GM18861 (cell line): ENCODE measurements around the gene SOX18.
"Not testable (repeated sequence)": the region's sequence is repeated elsewhere in the genome, so short reads cannot be mapped to it uniquely, and the experiment has no call there.

ENCODE experiments used
- ATAC-seq: cut with Tn5 transposase; IDR thresholded peaks from one replicate; pipeline ENCODE4 v1.9.1; 2021; ENCODE audit not compliant: unreplicated experiment

SOX18 gene

DNA sequence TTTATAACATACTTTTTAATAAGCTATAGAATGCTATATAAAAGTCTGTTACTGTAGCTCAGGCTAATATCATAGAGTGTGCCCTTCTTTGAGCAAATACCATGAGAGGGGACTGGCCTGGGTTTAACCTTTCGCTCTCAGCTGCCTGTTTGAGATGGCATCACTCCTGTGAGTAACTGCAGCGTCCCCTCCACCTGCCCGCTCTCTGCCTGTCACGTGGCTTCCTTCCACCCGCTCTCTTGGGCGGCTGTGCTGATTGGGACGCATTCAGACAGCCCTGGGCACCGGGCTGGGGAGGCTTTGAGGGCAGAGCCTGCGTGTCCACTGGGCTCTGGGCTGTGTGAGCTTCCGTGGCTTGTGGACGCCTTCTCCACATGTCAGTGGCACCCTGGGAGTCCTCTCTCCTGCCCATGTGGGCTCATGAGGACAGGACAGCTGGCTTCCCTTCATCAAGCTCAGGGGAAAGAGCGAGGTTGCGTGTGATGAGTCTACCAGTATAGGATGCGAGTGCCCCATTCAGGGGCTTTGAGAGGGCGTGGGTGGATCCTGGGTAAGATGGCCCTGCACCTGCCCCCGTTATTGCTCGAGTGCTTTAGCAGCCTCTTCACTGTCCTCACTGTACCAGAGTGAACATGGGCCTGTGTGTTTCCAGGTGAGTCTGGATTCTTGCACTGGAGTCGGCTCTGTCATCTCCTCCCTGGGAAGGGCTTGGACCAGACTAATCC, 24.2 kb downstream of the SOX18 start:
- ATAC-seq: no peak

DNA sequence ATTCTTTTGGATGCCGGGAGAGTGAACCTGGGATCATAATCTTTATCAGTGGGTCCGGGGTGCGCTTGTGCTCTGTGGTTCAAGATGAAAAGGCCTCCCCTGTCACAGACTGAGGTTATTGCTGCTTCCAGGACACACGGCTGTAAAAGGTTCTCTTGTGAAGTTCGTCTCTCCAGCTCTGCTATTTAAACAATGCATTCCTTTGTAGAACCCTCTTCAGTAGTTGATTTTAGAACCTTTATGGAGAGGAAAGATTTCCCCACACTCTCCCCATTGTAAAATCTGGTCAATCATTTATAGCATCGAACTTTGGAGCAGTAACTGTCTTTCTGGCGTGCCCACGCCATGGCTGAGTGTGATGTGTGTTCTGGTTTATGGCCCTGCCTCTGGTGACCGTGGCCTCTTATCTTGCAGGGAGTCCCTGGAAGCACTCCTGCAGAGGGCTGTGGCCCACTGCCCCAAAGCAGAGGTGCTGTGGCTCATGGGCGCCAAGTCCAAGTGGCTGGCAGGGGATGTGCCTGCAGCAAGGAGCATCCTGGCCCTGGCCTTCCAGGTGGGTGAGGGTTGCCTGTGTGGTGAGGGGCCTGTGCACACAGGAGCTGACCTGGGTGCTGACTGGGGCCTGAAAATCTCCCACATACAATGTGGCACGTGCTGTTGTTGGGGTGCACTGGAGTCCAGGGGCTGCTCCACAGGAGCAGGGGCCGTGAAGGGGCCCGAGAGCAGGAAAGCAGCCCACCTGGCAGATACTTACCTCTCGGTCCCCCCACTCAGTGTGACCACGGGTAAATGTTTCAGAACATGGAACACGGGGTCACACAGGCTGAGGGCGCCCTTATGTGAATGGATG, 25.1 kb downstream of the SOX18 start:
- no peak for ATAC-seq

DNA sequence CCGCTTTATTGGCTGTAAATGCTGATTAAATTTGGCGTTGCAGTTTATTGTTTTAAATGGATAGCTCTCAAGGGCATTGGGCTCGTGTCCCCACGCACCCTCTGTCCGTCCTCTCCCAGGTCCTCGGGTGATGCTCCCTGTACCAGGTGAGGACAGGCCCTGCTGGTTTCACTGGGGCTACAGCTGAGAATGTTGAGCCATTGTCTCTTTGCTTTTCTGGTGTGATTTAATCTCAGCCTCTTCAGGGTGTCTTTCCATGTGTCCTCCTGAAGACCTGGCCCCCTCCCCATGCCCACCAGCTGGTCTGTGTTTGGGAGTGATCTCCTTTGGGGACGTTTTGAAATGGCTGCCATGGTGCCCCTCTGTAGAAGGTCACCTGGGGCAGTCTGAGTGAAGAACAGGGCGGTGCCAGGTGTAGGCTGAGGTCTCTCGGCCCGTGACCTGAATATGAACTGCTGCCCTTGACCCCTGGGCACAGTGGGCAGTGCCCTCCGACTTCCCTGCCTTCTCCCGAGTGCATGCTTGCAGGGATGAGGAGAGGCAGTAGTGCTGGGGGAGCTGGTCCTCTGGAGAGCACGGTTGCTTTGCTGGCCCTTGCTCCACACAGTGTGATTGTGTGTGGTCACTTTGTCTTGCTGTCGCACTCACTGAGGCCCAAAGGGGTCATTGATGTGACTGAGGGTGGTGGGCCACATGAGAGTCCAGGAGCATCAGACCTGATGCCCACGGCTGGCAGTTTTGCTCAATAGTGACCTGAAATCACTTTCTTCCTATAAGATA, 25.9 kb downstream of the SOX18 start:
- no peak for ATAC-seq

DNA sequence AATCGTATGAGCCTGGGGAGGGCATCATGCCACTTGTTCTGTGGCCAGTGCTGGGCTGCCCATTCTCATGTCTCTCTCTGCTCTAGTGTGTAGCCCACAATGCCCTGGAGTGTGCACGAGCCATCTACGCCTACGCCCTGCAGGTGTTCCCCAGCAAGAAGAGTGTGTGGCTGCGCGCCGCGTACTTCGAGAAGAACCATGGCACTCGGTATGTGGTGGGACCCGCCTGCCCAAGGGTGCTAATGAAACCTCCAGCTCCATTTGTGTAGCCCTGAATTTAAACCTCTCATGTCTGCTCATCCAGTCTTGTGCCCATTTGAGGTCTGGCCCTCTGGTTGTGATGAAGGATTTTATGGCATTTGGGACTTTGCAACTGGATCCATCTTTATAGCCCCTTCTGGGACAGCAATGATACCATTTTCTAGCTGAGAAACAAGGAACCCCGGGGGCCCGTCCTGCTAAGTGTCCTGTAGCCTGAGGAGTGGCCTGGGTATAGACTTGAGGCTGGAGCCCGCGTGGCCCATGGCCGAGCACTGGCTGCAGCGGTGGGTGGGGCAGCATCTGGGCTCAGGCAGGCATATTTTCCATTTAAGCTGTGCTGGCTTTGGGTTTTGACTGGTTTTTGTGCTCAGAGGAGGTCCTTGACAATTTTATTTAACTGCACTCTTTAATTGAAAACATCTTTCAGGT, 26.6 kb downstream of the SOX18 start:
- no peak for ATAC-seq

DNA sequence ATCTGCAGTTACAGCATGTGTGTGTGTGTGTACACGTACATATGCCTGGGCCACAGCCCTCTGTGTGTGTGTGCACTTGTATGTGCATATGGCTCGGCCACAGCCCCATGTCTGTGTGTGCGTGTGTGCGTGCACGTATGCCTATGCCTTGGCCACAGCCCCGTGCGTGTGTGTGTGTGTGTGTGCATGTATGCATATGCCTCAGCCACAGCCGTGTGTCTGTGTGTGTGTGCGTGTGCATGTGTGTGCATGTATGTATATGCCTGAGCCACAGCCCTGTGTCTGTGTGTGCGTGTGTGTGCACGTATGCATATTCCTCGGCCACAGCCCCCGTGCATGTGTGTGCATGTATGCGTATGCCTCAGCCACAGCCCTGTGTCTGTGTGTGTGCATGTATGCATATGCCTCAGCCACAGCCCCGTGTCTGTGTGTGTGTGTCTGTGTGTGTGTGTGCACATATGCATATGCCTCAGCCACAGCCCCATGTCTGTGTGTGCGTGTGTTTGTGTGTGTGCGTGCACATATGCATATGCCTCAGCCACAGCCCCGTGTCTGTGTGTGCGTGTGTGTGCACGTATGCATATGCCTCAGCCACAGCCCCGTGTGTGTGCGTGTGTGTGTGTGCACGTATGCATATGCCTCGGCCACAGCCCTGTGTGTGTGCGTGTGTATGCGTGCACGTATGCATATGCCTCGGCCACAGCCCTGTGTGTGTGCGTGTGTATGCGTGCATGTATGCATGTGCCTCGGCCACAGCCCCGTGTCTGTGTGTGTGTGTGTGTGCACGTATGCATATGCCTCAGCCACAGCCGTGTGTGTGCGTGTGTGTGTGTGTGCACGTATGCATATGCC, 28.1 kb downstream of the SOX18 start:
- no peak for ATAC-seq

DNA sequence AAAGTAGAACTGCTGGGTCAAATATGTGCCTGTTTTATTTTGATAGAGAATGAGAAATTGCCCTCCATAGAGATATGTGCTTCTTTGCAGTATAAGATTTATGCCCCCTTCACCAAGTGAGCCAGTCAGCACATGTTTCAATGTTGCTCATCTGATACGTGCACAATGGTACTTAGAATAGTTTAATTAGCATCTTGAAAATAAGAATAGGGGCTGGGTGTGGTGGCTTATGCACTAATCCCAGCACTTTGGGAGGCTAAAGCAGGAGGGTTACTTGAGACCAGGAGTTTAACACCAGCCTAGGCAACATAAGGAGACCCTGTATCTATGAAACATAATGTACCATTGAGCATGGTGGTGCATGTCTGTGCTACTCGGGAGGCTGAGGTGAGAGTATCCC, 33.8 kb downstream of the SOX18 start:
- ATAC-seq: no peak

DNA sequence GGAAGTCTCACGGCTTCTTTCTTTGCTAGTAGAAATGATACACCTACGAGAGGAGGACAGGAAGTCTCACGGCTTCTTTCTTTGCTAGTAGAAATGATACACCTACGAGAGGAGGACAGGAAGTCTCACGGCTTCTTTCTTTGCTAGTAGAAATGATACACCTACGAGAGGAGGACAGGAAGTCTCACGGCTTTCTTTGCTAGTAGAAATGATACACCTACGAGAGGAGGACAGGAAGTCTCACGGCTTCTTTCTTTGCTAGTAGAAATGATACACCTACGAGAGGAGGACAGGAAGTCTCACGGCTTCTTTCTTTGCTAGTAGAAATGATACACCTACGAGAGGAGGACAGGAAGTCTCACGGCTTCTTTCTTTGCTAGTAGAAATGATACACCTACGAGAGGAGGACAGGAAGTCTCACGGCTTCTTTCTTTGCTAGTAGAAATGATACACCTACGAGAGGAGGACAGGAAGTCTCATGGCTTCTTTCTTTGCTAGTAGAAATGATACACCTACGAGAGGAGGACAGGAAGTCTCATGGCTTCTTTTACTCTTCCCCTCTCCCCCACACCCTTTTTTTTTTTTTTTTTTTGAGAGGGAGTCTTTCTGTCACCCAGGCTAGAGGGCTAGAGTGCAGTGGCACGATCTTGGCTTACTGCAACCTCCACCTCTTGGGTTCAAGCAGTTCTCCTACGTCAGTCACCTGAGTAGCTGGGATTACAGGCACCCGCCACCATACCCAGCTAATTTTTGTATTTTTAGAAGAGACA, 36.9 kb downstream of the SOX18 start:
- not testable (repeated sequence) for ATAC-seq

DNA sequence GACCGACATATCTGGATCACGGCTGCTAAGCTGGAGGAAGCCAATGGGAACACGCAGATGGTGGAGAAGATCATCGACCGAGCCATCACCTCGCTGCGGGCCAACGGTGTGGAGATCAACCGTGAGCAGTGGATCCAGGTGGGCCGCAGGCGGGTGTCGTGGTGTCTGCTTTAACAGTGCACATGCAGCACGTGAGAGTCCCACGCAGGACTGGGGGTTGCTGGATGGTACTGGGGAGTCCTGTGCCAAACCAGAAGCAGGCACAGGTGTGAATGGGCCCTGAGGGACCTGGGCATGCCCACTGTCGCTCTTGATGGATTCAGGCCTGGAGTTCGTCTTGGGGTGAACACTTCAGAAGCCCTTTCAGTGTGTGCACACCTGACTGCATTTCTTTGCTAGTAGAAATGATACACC, 38.1 kb downstream of the SOX18 start:
- no peak for ATAC-seq

DNA sequence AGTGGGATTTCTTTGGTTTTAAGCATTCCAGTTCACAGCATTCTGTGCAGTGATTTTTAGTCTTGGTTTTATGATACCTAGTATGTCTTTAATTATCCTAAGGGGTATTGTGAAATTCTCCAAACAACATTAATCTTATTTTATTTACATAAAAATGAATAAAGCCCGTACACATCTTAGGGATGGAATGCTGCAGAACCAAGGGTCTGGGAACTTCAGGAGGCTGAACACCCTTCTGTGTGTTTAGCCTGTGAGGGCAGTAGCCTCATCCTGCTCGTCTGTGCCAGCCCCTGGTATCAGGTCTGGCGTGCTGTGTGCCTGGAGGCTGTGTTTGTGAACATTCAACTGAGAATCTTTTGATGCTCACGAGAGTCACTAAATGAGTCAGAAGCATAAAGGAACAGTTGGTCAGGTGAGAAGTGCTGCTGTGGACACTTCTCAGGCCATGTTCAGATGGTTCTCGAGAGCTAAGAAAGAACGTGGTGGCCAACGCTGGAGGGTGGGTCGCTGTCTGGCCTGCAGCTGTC, 38.7 kb downstream of the SOX18 start:
- no peak for ATAC-seq

DNA sequence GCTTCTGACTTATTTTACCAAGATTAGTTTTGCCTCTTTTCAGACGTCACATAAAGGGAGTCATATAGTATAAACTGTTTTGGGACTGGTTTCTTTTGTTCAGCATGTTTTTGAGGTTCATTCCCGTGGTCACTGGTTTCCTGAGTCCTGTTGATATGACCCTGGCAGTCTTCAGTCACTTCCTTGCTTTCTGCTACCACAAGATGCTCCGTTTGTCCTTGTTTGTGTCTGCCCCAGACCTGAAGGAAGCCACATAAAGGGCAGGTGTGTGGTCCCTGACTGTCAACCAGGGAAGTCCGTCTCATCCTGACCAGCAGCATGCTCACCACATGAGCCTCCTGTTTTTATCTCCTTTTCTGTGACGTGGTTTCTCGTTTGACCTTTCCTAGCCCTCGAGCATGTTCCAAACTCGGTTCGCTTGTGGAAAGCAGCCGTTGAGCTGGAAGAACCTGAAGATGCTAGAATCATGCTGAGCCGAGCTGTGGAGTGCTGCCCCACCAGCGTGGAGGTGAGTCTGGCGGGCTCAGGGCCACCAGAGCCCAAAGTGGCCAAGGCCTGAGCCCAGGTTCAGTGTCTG, 39.5 kb downstream of the SOX18 start:
- ATAC-seq: no peak

DNA sequence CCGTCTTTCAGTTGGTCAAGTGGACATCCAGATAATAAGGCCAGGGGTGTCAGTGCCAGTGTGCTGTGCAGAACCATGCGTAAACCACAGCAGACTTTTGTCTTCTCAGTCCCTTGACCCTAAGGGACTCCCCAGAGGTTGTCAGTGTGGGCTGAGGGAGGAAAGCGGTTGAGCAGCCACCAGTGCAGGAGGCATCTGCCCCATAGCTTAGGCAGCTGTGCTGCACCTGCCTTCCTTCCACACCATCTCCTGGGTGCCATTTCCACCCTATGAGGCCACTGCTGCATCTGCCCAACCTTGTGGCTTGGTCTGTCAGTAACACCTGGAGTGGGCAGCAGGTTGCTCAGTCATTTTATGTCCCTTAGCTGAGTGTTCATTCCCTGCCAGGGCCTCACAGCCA, 42.5 kb downstream of the SOX18 start:
- no peak for ATAC-seq

DNA sequence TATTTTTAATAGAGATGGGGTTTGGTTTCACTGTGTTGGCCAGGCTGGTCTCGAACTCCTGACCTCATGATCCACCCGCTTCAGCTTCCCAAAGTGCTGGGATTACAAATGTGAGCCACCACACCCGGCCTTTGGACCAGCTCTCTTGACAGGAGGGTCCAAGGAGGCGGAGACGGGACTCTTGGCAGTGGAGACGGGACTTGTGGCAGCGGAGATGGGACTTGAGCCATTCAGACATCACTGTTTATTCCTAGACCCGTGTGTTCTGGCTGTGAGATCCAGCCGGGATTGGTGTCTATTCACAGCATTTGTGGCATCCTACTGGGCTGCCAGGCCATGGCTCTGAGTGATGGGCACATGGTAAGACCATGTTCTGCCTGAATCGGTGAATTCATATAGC, 42.9 kb downstream of the SOX18 start:
- no peak for ATAC-seq

DNA sequence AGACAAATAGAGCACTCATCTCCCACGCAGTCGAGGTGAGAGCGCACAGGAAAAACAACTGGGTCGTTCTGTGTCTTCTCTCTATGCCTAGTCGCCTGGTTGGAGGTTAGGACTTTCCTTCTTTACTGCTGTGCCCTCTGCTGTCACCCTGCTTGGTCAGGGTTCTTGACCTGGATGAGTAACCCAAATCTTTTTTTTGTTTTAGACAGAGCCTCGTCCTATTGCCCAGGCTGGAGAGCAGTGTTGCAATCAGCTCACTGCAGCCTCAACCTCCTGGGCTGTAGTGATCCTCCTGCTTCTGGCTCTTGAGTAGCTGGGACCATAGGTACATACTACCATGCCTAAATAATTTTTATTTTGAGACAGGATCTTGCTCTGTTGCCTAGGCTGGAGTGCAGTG, 44.0 kb downstream of the SOX18 start:
- ATAC-seq: no peak

DNA sequence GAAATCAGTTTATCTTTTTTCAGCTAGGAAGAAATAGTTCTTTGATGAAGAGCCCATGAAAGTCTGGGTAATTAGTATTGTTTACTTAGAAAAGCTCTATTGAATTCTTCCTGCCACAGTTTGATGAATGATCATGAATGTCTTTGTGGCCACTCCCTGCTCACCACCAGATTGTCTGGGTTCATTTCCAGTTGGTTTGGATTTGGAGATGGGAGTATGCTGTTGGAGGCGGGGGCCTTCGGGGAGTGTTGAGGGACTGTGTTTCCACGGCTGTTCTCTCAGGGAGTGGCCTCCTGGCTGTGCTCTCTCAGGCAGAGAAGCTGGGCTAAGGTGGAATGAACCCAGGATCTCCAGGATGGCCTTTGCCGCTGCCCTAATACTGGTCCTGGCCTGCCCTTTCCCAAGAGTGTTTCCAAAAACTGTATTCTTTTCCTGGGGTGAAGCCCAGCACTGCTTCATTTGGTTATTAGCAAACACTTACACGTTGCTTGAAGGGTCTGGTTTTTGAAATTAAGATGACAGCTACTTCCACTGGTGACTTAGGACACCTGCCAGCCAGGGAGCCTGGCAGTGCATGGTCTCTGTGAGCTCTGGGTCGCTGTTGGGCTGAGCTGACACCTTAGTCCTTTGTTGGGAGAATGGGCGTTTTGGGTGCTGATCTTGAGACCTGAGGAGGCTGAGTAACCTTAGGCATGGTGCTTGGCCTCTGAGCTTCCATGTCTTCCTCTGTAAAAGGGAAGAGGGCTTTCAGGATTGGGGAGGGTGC, 45.3 kb downstream of the SOX18 start:
- no peak for ATAC-seq

DNA sequence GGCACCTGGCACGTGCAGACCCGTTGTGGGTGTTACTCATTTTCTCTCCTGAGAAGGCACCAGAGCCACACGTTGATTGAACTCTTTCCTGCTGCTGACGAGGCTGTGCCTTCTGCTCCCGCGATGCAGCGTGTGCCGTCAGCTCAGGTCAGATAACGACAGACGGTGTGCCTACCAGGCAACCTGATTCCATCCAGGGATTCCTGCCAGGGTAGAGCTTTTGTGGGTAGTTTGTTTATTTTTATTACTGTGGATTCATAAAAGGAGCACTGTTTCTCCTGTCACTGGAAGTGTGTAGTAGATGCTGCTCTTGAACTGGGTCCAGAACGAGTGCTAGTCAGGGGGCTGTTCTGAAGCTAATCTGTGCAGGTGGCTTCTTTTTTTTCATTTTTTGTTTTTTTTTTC, 47.8 kb downstream of the SOX18 start:
- no peak for ATAC-seq

DNA sequence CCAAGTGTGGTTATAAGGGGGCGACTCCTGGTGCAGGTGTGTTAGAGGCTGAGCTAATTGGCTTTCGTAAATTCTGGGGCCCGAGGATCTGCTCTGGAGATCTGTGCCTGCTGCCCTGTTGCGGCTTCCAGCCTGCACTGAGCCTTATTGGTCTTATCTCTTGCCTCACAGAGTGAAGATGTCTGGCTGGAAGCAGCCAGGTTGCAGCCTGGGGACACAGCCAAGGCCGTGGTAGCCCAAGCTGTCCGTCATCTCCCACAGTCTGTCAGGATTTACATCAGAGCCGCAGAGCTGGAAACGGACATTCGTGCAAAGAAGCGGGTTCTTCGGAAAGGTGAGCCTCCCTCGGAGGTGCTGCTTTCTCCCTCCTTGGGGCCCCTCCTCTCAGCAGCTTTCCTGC, 48.5 kb downstream of the SOX18 start:
- no peak for ATAC-seq
